Measurements from ENCODE around the gene RND3.

DNA sequence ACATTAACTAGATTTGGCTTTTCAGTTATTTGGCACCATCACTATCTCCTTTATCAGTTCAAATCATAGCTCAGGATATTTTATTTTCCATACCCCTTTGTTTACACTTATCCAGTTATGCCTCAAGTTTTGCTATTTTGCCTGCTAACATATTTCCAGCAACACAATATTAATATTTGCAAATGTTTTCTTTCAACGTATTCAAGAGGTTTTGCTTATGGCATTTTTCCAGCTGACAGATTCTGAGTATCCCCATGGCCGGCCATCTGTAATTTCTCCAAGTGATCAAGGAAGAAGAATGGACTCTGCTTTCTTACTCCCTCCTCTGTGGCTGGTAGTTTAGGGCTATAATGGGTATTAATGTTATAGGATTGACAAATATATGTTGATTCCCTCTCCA lies 49.4 kb downstream of the RND3 start:
- TF ChIP-seq, protein P1, sequence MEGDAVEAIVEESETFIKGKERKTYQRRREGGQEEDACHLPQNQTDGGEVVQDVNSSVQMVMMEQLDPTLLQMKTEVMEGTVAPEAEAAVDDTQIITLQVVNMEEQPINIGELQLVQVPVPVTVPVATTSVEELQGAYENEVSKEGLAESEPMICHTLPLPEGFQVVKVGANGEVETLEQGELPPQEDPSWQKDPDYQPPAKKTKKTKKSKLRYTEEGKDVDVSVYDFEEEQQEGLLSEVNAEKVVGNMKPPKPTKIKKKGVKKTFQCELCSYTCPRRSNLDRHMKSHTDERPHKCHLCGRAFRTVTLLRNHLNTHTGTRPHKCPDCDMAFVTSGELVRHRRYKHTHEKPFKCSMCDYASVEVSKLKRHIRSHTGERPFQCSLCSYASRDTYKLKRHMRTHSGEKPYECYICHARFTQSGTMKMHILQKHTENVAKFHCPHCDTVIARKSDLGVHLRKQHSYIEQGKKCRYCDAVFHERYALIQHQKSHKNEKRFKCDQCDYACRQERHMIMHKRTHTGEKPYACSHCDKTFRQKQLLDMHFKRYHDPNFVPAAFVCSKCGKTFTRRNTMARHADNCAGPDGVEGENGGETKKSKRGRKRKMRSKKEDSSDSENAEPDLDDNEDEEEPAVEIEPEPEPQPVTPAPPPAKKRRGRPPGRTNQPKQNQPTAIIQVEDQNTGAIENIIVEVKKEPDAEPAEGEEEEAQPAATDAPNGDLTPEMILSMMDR (IDR thresholded peaks at IDR 0.05) = no peak
- TF ChIP-seq POLR2AphosphoS5 (IDR thresholded peaks at IDR 0.05; ENCODE audit: insufficient read depth in 1 of 2, low read depth in 1 of 2) (no peak), POLR2A (IDR thresholded peaks at IDR 0.05) (no peak)

Measured in vagina (tissue), 2 donors.